Endothelial cell of coronary artery (primary cell): ENCODE results near the gene OR52E5. TPM values are rescaled to one million over a fixed set of nuclear protein-coding genes. Genes with fewer than 3 reads are reported as not detected.

Experiments
- total RNA-seq: library from RNA; depleted of rRNA; stranded (reverse); fragments of >200 nt; gene quantifications from 2 replicates; pipeline ENCODE4 v1.2.3, GENCODE V29; 2014

The OR52E5 gene
- not detected in 2 replicates for total RNA-seq

GRCh38 chr11:5892908-5893307, at the start of gene OR52E5:
Gene OR52E5, plus strand, starts transcription at chr11:5893208. Its CDS starts 7,569 bp downstream, at chr11:5900777.

DNA sequence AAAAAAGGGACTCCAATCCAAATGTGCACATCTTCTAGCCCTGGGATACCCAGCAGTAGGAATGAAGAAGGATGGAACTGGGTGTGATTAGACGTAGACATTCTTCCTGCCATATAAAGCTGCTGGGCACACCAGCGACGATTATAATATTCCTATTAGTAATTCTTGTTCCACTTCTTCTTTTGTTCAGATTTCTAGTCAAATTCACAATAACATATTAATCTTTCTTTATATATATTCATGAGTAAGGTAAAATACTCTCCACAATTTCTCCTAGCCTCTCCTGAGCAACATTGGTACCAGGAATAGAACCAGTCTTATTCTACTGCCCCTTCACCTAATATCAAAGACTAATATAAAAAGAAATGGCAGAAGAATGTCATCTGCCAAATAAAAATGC, 35.4 kb upstream of the OR52E5 start, which contains the start of gene OR52E8:
Gene OR52E8, minus strand, starts transcription at position 101 of the 400 bp plus-strand sequence. Its CDS starts 0 bp downstream, at position 101.

DNA sequence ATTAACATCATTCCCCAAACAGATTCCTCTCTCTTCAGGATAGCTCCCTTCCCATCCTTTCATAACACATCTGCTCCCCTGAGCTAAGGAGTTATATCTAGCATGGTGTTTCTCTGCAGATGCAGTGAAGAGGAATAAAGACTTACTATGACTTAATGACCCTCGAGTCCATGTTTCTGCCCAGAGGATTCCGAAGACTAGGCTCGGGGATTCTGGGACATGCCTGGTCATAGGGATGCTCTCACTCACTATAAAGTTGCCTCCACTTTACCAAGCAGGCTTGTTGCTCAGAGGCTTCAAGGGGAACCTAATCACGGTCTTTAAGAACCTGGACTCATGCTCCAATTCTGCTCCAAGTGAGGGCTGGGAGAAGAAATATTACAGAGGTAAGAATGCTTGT, 12.7 kb upstream of the OR52E5 start, which contains the start of gene OR52E4:
Gene OR52E4, plus strand, starts transcription at position 301 of the 400 bp plus-strand sequence. CDS start 3,664 bp downstream, outside the sequence.

DNA sequence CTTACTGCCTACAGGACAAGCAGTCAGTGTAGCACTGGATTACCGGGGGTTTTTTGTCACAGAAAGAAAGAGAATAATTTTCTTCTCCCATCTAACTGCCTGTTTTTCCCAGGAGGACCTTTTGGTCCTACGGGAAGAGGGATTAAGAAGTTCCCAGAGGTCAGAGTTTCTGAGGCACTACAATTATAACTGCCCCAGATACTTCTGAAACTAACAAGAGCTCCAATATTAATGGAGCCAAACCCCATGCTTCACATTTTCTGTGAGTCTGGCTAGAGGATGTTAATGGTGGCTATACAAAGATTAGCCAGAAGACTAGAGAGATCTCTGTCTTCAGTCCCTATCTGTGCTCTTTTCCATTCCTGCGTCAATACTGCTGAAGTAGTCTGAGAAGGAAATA, 48.9 kb downstream of the OR52E5 start, which contains the start of gene OR56A3:
Gene OR56A3, plus strand, starts transcription at position 301 of the 400 bp plus-strand sequence. CDS start 5,096 bp downstream, outside the sequence.

Other genes starting within 250 kb of the OR52E5 start
- gene TRIM5, start 208.1 kb upstream of the OR52E5 start, total RNA-seq: 57.2 and 79.3 TPM in 2 replicates
- 107 and 112 TPM in 2 replicates for gene TRIM22, start 203.4 kb upstream of the OR52E5 start, total RNA-seq
- gene OR56B1, start 156.8 kb upstream of the OR52E5 start, total RNA-seq: not detected in 2 replicates
- gene OR52N4, start 139.0 kb upstream of the OR52E5 start, total RNA-seq: not detected in 2 replicates
- gene OR52N5, start 109.9 kb upstream of the OR52E5 start, total RNA-seq: not detected in 2 replicates
- gene OR52N1, start 101.9 kb upstream of the OR52E5 start, total RNA-seq: not detected in 2 replicates
- gene OR52N2, start 84.3 kb upstream of the OR52E5 start, total RNA-seq: not detected in 2 replicates
- not detected in 2 replicates for gene OR52E6, start 51.3 kb upstream of the OR52E5 start, total RNA-seq
- gene OR52E8, start 35.5 kb upstream of the OR52E5 start, total RNA-seq: not detected in 2 replicates
- not detected in 2 replicates for gene OR52E4, start 12.6 kb upstream of the OR52E5 start, total RNA-seq
- gene OR56A3, start 49.0 kb downstream of the OR52E5 start, total RNA-seq: not detected in 2 replicates
- not detected in 2 replicates for gene OR56A5, start 75.3 kb downstream of the OR52E5 start, total RNA-seq
- gene OR52L1, start 93.8 kb downstream of the OR52E5 start, total RNA-seq: not detected in 2 replicates
- not detected in 2 replicates for gene OR56A4, start 113.7 kb downstream of the OR52E5 start, total RNA-seq
- gene OR56A1, start 137.6 kb downstream of the OR52E5 start, total RNA-seq: 0.19 TPM in 1 of 2 replicates, not detected in the other
- gene OR56B4, start 214.5 kb downstream of the OR52E5 start, total RNA-seq: not detected in 2 replicates